ENCODE results near the gene ATP10A. TPM values are rescaled to one million over a fixed set of nuclear protein-coding genes. Genes with fewer than 3 reads are reported as not detected.

Gene ATP10A
- total RNA-seq, 1 experiment from 2014 or later: 2.1 TPM

- H3K4me3 Mint-ChIP-seq: no peak overlapping the region
- DNase-seq (ENCODE audit: low spot score) (no peak), ATAC-seq (no peak)
- H3K36me3 Mint-ChIP-seq: no peaks in the 10 kb centered on the region
- ChIA-PET CTCF (interaction anchor here (1.9 to 4.5 kb wide), 2 partner anchors 29 to 103 kb away, joined by 9 to 21 read pairs; no protein-coding TSS in a partner anchor), POLR2A (no interaction called here)
- H3K27ac Mint-ChIP-seq: no peak overlapping the region
- TF ChIP-seq JUN (CRISPR knock-in tag; IDR thresholded peaks at IDR 0.05) (no peak), SMAD3 (CRISPR knock-in tag; IDR thresholded peaks at IDR 0.05; ENCODE audit: borderline replicate concordance) (no peak), ZBTB21 (CRISPR knock-in tag; IDR thresholded peaks at IDR 0.05; ENCODE audit: borderline replicate concordance) (no peak), HMGA2 (CRISPR knock-in tag; IDR thresholded peaks at IDR 0.05) (no peak), ZNF232 (CRISPR knock-in tag; IDR thresholded peaks at IDR 0.05) (no peak), MAX (CRISPR knock-in tag; IDR thresholded peaks at IDR 0.05) (no peak), ZNF121 (CRISPR knock-in tag; IDR thresholded peaks at IDR 0.05) (no peak), ZNF281 (CRISPR knock-in tag; IDR thresholded peaks at IDR 0.05) (no peak), NR1H2 (CRISPR knock-in tag; IDR thresholded peaks at IDR 0.05) (no peak), ZNF416 (CRISPR knock-in tag; IDR thresholded peaks at IDR 0.05) (no peak), ZNF219 (CRISPR knock-in tag; IDR thresholded peaks at IDR 0.05; ENCODE audit: borderline replicate concordance) (no peak), ATF3 (CRISPR knock-in tag; conservative IDR thresholded peaks at IDR 0.05) (no peak), CREB1 (CRISPR knock-in tag; IDR thresholded peaks at IDR 0.05) (no peak), TCF7 (CRISPR knock-in tag; IDR thresholded peaks at IDR 0.05; ENCODE audit: low read depth) (no peak)
- TF ChIP-seq, protein P1, sequence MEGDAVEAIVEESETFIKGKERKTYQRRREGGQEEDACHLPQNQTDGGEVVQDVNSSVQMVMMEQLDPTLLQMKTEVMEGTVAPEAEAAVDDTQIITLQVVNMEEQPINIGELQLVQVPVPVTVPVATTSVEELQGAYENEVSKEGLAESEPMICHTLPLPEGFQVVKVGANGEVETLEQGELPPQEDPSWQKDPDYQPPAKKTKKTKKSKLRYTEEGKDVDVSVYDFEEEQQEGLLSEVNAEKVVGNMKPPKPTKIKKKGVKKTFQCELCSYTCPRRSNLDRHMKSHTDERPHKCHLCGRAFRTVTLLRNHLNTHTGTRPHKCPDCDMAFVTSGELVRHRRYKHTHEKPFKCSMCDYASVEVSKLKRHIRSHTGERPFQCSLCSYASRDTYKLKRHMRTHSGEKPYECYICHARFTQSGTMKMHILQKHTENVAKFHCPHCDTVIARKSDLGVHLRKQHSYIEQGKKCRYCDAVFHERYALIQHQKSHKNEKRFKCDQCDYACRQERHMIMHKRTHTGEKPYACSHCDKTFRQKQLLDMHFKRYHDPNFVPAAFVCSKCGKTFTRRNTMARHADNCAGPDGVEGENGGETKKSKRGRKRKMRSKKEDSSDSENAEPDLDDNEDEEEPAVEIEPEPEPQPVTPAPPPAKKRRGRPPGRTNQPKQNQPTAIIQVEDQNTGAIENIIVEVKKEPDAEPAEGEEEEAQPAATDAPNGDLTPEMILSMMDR (IDR thresholded peaks at IDR 0.05): no peak
- TF ChIP-seq, protein P2, sequence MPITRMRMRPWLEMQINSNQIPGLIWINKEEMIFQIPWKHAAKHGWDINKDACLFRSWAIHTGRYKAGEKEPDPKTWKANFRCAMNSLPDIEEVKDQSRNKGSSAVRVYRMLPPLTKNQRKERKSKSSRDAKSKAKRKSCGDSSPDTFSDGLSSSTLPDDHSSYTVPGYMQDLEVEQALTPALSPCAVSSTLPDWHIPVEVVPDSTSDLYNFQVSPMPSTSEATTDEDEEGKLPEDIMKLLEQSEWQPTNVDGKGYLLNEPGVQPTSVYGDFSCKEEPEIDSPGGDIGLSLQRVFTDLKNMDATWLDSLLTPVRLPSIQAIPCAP (CRISPR knock-in tag; IDR thresholded peaks at IDR 0.05): no peak
- TF ChIP-seq, protein P3, sequence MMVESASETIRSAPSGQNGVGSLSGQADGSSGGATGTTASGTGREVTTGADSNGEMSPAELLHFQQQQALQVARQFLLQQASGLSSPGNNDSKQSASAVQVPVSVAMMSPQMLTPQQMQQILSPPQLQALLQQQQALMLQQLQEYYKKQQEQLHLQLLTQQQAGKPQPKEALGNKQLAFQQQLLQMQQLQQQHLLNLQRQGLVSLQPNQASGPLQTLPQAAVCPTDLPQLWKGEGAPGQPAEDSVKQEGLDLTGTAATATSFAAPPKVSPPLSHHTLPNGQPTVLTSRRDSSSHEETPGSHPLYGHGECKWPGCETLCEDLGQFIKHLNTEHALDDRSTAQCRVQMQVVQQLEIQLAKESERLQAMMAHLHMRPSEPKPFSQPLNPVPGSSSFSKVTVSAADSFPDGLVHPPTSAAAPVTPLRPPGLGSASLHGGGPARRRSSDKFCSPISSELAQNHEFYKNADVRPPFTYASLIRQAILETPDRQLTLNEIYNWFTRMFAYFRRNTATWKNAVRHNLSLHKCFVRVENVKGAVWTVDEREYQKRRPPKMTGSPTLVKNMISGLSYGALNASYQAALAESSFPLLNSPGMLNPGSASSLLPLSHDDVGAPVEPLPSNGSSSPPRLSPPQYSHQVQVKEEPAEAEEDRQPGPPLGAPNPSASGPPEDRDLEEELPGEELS (CRISPR knock-in tag; IDR thresholded peaks at IDR 0.05): no peak
- TF ChIP-seq, protein P4, sequence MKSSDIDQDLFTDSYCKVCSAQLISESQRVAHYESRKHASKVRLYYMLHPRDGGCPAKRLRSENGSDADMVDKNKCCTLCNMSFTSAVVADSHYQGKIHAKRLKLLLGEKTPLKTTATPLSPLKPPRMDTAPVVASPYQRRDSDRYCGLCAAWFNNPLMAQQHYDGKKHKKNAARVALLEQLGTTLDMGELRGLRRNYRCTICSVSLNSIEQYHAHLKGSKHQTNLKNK (CRISPR knock-in tag; IDR thresholded peaks at IDR 0.05): no peak
- H3K9me3 Mint-ChIP-seq: no peaks in the 10 kb centered on the region
- no peaks in the 10 kb centered on the region for H3K27me3 Mint-ChIP-seq (ENCODE audit: low read depth)
- H3K4me1 Mint-ChIP-seq: peaks cover 14% of the 10 kb centered on the region
Measured at GRCh38 chr15:25812845-25813244, 50.3 kb downstream of the ATP10A start.

DNA sequence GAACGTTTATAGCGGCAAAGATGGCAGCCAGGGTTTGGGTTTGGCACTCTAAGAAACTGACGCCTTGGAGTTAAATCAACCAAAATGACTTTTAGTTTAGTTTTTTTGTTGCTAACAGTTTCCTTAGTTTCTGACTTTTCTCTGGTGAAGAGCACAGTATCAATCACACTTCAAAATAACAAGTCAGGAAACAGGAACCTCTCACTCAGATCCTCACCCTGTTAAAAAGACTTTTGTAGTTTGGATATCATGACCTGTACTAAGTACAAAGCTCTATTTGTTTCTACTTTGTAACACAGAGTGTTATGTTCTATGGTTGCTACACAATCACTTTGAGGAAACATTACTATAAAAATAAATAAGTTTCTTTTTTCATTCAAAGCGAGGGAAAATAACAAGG, 51.1 kb downstream of the ATP10A start:
- TF ChIP-seq ZBTB21 (CRISPR knock-in tag; IDR thresholded peaks at IDR 0.05; ENCODE audit: borderline replicate concordance) (no peak), E2F5 (CRISPR knock-in tag; IDR thresholded peaks at IDR 0.05) (no peak), ZNF416 (CRISPR knock-in tag; IDR thresholded peaks at IDR 0.05) (no peak), ZNF138 (CRISPR knock-in tag; conservative IDR thresholded peaks at IDR 0.05) (no peak), ZNF121 (CRISPR knock-in tag; IDR thresholded peaks at IDR 0.05) (no peak), ETV6 (CRISPR knock-in tag; IDR thresholded peaks at IDR 0.05) (no peak), NR1H2 (CRISPR knock-in tag; IDR thresholded peaks at IDR 0.05) (no peak), NFATC4 (CRISPR knock-in tag; IDR thresholded peaks at IDR 0.05) (no peak)
- TF ChIP-seq, protein P5, sequence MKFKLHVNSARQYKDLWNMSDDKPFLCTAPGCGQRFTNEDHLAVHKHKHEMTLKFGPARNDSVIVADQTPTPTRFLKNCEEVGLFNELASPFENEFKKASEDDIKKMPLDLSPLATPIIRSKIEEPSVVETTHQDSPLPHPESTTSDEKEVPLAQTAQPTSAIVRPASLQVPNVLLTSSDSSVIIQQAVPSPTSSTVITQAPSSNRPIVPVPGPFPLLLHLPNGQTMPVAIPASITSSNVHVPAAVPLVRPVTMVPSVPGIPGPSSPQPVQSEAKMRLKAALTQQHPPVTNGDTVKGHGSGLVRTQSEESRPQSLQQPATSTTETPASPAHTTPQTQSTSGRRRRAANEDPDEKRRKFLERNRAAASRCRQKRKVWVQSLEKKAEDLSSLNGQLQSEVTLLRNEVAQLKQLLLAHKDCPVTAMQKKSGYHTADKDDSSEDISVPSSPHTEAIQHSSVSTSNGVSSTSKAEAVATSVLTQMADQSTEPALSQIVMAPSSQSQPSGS (CRISPR knock-in tag; IDR thresholded peaks at IDR 0.05; ENCODE audit: borderline replicate concordance, low read depth): no peak
- TF ChIP-seq, protein P6, sequence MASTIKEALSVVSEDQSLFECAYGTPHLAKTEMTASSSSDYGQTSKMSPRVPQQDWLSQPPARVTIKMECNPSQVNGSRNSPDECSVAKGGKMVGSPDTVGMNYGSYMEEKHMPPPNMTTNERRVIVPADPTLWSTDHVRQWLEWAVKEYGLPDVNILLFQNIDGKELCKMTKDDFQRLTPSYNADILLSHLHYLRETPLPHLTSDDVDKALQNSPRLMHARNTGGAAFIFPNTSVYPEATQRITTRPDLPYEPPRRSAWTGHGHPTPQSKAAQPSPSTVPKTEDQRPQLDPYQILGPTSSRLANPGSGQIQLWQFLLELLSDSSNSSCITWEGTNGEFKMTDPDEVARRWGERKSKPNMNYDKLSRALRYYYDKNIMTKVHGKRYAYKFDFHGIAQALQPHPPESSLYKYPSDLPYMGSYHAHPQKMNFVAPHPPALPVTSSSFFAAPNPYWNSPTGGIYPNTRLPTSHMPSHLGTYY (CRISPR knock-in tag; IDR thresholded peaks at IDR 0.05): no peak
- H3K9me3 Mint-ChIP-seq: no peaks in the 10 kb centered on the region
- H3K4me3 Mint-ChIP-seq: no peak overlapping the region
- H3K27ac Mint-ChIP-seq: no peak overlapping the region
- ChIA-PET CTCF (interaction anchor here (1.9 to 4.5 kb wide), 2 partner anchors 28 to 102 kb away, joined by 9 to 21 read pairs; no protein-coding TSS in a partner anchor), POLR2A (no interaction called here)
- H3K27me3 Mint-ChIP-seq (ENCODE audit: low read depth): no peaks in the 10 kb centered on the region
- H3K4me1 Mint-ChIP-seq: peaks cover 14% of the 10 kb centered on the region
- DNase-seq (ENCODE audit: low spot score): no peak
- ATAC-seq: no peak
- H3K36me3 Mint-ChIP-seq: no peaks in the 10 kb centered on the region

Data from WTC11 (cell line).